GM10248 (cell line): ENCODE data around the gene ABTB1.
"Not testable (repeated sequence)": the region's sequence is repeated elsewhere in the genome, so short reads cannot be mapped to it uniquely, and the experiment has no call there.

Experiments
- CTCF ChIA-PET: fragments of 300-600 bp; sonication (Branson Sonifier 250); formaldehyde crosslinking; extraction: SDS; loops from one replicate; lab custom pipeline; 2021; ENCODE audit warnings: antibody characterized with exemption; lab: Yijun Ruan, JAX
- POLR2A ChIA-PET: fragments of 350-650 bp; sonication (Branson Sonifier 250); formaldehyde crosslinking; extraction: SDS; loops from one replicate; lab custom pipeline; 2020; ENCODE audit warnings: antibody characterized with exemption; lab: Yijun Ruan, JAX
- DNase-seq: peaks from one replicate; pipeline ENCODE4 v3.0.0; 2012; ENCODE audit errors: extremely low spot score
- TF ChIP-seq, protein P1 (sequence below): IDR thresholded peaks from 2 replicates; pipeline ENCODE4 v1.5.1; 2012; ENCODE audit warnings: mild to moderate bottlenecking, low read depth; ENCODE audit errors: extremely low read depth, missing control alignments, control extremely low read depth

ABTB1 gene

DNA sequence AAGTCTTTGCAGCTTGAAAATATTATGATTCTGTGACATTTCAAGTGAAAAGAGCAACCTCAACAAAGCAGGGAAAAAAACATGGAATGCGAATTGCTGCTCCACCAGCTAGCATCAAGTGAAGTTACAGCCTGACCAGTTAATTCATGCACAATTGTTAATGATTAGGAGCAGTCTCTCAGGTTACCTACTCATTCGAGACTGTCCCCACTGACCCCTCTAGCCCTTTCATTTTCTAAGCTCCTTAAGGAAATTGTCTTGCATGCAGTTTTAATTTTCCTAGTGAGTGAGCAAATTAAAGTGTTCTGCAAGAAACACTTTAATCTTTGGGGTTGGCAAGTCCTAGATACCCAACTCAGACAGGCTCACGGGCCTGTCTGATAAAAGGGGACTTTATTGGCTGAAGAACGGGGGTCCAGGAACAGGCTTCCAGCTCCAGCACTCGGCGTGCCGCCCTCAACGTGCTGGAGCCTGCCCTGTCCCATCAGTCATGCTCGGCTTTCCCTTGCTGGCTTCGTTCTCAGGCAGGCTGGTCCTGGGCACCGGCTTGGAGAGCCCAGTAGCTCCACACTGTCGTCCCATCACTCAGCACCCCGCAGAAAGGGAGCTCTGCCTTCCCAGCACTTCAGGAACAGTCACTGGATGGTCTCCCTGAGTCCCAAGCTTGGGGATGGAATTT is 25.4 kb upstream of the ABTB1 start:
- POLR2A ChIA-PET: no interaction called here
- DNase-seq: no peak
- CTCF ChIA-PET: interaction anchor here (0.9 to 3.3 kb wide), 10 partner anchors 8 to 324 kb away, joined by 3 to 13 read pairs (median 4); no protein-coding TSS in a partner anchor
- TF ChIP-seq, protein P1, sequence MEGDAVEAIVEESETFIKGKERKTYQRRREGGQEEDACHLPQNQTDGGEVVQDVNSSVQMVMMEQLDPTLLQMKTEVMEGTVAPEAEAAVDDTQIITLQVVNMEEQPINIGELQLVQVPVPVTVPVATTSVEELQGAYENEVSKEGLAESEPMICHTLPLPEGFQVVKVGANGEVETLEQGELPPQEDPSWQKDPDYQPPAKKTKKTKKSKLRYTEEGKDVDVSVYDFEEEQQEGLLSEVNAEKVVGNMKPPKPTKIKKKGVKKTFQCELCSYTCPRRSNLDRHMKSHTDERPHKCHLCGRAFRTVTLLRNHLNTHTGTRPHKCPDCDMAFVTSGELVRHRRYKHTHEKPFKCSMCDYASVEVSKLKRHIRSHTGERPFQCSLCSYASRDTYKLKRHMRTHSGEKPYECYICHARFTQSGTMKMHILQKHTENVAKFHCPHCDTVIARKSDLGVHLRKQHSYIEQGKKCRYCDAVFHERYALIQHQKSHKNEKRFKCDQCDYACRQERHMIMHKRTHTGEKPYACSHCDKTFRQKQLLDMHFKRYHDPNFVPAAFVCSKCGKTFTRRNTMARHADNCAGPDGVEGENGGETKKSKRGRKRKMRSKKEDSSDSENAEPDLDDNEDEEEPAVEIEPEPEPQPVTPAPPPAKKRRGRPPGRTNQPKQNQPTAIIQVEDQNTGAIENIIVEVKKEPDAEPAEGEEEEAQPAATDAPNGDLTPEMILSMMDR: no peak

DNA sequence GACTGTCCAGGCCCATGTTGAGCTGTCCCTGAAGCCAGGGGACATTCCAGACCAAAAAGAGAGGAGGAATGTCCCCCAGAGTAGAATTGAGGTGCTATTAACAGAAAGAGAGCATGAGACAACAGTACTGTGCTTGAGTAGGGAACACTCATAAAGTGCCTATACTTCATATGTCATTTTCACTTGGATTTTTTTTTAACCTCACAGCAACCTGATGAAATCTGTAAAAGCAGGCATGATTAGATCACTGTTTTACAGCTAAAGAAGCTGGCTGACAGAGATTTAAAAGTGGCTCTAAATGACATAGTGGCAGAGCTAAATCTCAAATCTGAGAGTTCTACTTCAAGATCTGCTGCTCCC is 24.9 kb upstream of the ABTB1 start:
- CTCF ChIA-PET: interaction anchor here (0.9 to 2.8 kb wide), 8 partner anchors 9 to 323 kb away, joined by 3 to 13 read pairs (median 4); no protein-coding TSS in a partner anchor
- POLR2A ChIA-PET: no interaction called here
- no peak for DNase-seq
- TF ChIP-seq, protein P1: no peak

- TF ChIP-seq, protein P1: no peak
- ChIA-PET POLR2A (no interaction called here), CTCF (interaction anchor here (1.2 to 1.9 kb wide), 3 partner anchors 75 to 318 kb away, joined by 3 to 4 read pairs (median 4); no protein-coding TSS in a partner anchor)
- no peak for DNase-seq
These were observed 22.5 kb upstream of the ABTB1 start for GRCh38 chr3:127650236-127650635.

DNA sequence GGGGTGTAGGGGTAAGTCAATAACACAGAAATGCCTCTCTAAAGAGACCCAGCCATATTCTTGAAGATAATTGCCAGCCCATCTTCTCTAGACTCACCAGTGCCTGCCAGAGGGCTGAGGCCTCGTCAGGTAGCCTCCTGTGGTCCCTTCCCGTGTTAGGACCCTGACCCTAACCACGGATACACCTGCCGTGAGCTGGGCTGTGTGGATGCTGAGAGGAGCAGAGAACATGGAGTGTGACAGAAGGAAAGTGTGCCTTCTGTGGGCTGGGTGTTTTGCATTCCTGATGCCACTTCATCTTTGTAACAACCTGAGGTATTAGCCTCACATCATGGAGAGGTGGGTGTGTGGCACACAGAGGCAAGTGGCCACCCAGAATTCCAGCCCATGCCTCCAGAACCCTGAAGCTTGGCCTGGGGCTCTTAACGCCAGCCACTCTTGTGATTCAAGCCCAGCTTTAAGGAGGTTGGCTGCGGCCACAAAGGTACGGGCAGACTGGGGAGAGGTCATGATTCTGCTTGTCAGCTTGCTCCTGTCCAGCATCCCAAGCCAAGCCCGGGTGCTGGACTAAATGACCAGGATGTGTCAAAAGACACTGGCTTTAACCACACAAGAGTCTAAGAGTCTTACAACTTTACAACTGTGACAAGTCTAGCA is 21.1 kb upstream of the ABTB1 start:
- TF ChIP-seq, protein P1: no peak
- ChIA-PET POLR2A (no interaction called here), CTCF (interaction anchor here (0.7 to 3.1 kb wide), 23 partner anchors 8 to 382 kb away, joined by 3 to 21 read pairs (median 5); partner anchors contain the start of genes MCM2, PODXL2 and TPRA1)
- DNase-seq: no peak

DNA sequence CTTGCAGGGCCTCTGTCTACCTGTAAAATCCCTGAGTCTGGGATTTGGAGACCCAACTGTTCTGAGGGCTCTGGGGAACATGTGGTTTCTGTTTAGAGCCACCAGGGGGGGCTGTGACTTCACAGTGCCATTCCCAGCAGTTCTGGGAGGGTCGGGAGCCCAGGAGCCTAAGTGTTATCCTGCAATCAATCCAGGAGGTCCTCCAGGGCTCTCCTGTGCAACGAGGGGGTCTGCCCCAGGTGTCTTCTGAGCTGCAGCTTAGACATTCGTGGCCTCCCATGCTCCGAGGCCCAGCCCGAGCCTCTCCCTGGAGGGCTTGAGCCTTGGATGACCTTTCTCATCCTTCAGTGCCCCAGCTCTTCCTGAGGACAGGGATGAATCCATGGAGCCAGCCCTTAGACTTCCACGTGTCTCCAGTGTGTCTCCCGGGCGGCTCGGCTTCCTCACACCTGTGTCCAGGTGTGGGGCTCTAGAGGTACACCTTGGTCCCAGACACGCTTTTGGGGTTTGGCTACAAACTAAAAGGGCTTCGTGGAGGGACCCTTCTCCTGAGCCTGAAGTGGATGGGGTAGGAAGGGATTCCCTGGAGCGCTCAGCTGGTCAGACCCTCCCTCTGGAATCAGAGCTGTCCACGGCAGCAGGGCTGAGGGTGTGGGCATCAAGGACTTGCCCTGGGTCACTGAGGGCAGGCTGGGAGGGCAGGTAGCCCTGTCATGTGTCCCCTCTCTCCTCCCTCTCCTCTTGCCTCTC is 20.3 kb upstream of the ABTB1 start:
- peak; percentile 77 for DNase-seq
- ChIA-PET POLR2A (no interaction called here), CTCF (interaction anchor here (0.9 to 3.1 kb wide), 20 partner anchors 9 to 381 kb away, joined by 3 to 21 read pairs (median 5); partner anchors contain the start of genes MCM2, PODXL2 and TPRA1)
- TF ChIP-seq, protein P1: peak; percentile 80

DNA sequence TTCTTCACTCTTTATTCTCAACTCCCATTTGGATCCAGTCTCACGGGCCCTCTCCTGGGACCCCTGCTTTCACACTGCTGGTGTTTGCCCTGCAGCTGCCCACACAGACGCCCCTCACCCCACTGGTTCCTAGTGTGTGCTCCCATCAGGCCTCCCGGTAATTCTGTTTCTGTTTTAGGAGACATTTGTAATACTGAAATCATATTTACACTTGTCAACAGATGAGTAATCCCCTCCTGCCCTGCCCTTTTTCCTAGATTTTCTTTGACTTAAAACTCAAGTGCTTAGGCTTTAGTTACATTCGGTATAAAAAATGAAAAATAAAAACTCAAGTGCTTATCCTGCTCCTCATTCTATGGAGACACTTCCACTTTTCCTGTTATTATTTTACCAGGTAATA is 18.4 kb upstream of the ABTB1 start:
- ChIA-PET CTCF (no interaction called here), POLR2A (no interaction called here)
- no peak for DNase-seq
- TF ChIP-seq, protein P1: no peak

GRCh38 chr3:127654993-127655392 is 17.8 kb upstream of the ABTB1 start:
- POLR2A ChIA-PET, DNase-seq, CTCF ChIA-PET: not testable (repeated sequence)
